ENCODE results near the gene TRIM29. TPM values are rescaled to one million over a fixed set of nuclear protein-coding genes. Genes with fewer than 3 reads are reported as not detected.

The TRIM29 gene
- total RNA-seq, 1 experiment from 2014 or later = not detected

DNA sequence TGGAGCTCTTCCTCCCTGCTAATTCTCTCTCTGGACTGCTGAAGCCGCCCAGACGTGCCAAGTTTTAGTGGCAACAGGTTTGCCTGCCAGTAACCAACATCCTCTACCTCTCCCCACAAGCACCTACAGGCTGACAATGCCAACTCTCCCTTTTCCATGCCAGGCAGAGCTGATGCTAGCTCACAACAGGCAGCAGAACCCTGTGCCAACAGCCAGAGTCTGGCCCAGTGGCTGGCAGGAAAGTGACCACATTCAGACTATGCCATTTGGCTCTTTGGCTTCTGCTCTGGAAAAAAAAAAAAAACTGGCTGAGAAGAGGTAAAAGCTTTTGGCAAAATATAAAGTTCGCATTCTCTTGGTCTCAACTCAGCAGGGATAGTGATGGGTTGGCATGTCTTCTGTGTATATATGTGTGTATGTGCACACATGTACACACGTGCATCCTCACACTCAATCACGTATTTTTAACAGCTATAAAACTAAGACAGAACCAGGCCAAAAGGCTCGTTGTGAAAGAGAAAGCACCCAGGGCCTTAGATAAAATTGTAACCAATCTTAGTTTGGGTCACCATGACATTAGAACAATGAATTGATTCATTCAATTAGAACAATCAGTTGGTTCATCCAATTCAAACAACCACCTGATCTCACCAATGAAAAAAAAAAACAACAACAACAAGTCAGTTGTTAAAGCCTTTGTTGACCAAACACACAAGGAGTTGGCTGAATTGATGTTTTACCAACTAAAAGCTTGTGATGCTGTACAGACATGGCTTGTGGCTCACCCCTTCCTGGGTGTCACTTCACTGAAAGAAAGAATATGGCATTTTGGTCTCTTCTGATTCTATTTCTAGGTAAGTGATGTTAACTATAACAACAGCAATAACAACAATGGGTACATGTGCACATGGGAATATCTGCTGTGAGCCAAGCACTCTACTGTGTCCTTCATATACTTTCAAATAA lies 48.6 kb downstream of the TRIM29 start:
- in situ Hi-C loops (cut with HindIII; ENCODE audit: low pct_unique_long_range_greater_than_20kb, low sequenced_read_pairs) = no loop called here
- peak; percentile 90 for DNase-seq (ENCODE audit: low read depth, low spot score)

DNA sequence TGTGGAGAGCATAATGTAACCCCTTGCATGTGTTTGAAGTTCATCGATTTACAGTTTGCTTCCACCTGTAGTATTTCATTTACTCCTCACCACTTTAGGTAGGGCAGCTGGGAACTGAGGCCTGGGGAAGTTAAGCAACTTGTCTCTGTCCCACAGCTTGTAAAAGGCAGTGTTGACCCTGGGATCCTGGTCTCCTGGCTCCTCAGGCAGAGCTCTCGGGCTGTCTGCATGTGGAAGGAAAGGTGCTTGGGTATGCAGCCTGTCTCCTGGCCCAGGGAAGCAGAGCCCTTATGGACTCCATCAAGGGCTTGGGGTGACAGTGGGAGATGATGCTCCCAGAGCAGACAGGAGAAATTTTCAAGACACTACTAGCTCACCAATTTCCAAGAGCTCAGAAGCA lies 49.9 kb downstream of the TRIM29 start:
- in situ Hi-C loops (cut with HindIII; ENCODE audit: low pct_unique_long_range_greater_than_20kb, low sequenced_read_pairs) = no loop called here
- DNase-seq (ENCODE audit: low read depth, low spot score) = no peak

DNA sequence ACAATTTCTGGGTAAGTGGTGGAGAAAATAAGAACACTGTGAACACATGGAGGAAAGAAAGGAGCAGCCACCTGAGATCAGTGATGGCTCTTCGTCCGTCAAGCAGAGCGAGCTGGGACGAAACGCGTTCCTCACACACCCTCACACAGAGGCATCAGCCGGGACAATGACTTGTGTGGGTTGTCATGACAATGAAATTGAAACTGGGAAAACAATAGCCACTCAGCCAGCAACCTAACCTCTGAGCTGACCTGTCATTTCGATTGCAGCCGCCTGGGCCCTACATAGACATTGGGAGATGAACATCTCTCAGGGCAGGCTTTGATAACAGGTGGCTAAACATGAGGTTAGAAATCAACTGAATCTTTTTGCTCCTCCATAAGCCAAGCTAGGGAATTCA lies 51.3 kb downstream of the TRIM29 start:
- in situ Hi-C loops (cut with HindIII; ENCODE audit: low pct_unique_long_range_greater_than_20kb, low sequenced_read_pairs) = no loop called here
- no peak for DNase-seq (ENCODE audit: low read depth, low spot score)

DNA sequence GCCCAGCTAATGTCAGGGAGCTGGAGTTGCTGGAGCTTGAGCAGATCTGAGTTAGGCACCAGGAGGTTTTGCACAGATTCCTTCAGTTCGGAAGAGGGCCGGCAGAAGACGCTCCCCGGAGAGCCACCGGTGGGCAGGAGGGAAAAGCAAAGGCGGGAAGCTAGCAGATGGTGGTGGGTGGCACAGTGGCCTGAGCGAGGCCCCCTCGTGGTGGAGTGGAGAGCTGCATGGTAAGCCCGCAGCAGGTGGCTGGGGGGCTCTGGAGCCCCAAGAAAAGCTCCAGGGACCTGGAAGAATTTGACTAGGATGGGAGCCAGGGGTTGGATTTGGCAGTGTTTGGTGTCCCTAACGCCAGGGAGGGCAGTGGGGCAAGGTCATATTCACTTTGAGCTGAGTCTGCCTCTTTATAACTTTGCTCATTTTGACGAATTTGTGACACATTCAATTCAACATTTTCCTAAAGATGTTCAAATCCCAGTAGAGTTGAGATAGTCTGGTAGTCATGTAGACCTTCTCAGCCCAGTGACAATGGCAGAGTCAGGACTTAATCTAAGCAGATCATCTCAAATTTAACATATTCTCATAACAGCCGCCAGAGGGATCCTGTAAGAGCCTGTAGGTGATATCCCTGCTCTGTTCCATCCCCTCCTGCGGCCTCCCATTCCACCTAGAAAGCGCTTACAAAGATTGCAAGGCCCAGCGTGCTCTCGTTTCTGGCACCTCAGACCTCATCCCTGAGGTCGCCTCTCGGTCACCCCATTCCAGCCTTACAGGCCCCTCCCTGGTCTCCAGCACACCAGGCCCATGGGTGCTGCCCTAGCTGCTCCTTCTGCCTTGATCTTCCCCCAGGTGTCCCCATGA lies 57.9 kb downstream of the TRIM29 start:
- in situ Hi-C loops (cut with HindIII; ENCODE audit: low pct_unique_long_range_greater_than_20kb, low sequenced_read_pairs) = no loop called here
- peak; percentile 40 for DNase-seq (ENCODE audit: low read depth, low spot score)

DNA sequence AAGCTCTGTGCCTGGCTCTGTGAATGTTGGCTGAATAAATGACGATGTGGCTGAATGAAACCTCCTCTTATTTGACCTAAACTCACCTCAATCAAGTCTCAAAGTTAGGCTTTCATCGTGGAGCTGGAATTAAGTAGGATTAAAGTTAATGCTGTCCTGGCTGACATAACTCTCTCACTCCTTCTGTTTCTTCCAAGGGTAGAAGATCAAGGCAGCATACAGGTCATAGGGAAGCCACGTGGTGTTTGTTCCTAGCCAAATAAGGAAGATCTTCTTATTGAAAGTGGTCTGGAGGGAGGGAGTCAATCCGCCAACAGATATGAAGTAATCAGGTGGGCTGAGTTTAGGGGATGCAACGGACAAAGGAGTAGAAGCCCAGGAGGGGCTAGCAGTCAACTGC lies 59.5 kb downstream of the TRIM29 start:
- no peak for DNase-seq (ENCODE audit: low read depth, low spot score)
- in situ Hi-C loops (cut with HindIII; ENCODE audit: low pct_unique_long_range_greater_than_20kb, low sequenced_read_pairs) = no loop called here

DNA sequence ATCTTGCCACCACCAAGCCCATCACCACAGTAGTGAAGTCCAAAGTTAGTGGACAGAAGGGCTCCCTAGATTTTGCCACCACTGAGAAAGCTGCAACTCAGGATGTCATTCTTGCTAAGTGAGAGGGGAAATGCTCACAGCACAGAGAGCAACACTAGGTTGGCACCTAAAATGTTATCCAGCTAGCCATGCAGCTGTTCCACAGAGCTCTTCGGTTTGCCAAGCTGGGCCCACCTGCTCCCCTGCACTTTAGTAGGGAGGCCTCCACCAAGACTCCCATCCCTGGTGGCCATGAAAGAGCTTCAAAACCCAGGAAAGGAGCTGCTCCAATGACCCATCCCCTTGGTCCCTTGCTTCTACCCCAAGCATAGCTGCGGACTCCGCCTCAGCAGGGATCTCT lies 63.8 kb downstream of the TRIM29 start:
- no peak for DNase-seq (ENCODE audit: low read depth, low spot score)
- in situ Hi-C loops (cut with HindIII; ENCODE audit: low pct_unique_long_range_greater_than_20kb, low sequenced_read_pairs) = no loop called here

DNA sequence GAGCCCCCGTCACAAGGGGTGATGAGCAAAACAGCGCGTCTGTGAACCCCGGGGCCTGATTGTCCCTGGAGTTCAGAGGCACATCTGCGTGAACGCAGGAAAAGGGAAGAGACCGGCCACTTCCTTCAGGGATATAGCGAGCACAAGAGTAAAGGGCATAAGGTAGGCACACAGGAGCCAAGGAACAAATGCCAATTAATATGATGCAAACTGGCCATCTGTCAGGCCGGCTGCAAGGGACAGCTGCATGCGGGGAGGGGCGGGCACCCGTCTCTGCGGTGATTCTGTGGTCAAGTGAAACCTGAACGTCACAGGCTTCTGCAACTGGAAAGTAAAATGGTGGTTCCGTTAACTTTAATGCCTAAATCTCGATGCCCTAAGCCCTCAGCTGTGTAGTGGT lies 64.7 kb downstream of the TRIM29 start:
- in situ Hi-C loops (cut with HindIII; ENCODE audit: low pct_unique_long_range_greater_than_20kb, low sequenced_read_pairs) = no loop called here
- no peak for DNase-seq (ENCODE audit: low read depth, low spot score)

DNA sequence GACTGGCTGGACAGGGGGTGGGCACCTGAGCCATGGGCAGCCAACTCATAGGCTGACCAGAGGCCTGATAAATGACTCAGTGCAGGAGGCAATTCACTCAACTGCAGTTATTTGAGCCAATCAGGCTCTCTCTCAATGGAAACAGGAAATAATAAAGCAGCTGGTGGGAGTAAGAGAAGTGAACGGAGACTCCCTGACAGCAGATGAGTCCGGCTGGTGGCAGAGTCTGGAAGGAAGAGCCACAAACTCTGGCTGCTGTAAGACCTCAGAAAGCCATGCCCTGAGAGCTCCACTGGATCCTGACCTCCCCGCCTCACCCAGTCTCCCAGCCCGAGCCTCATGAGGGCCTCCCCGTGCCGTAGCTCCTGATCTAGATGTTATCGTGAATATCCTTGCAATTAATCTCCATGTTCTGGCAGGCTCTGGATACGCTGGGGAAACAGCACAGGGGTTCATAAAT lies 69.8 kb downstream of the TRIM29 start:
- DNase-seq (ENCODE audit: low read depth, low spot score) = no peak
- in situ Hi-C loops (cut with HindIII; ENCODE audit: low pct_unique_long_range_greater_than_20kb, low sequenced_read_pairs) = no loop called here

DNA sequence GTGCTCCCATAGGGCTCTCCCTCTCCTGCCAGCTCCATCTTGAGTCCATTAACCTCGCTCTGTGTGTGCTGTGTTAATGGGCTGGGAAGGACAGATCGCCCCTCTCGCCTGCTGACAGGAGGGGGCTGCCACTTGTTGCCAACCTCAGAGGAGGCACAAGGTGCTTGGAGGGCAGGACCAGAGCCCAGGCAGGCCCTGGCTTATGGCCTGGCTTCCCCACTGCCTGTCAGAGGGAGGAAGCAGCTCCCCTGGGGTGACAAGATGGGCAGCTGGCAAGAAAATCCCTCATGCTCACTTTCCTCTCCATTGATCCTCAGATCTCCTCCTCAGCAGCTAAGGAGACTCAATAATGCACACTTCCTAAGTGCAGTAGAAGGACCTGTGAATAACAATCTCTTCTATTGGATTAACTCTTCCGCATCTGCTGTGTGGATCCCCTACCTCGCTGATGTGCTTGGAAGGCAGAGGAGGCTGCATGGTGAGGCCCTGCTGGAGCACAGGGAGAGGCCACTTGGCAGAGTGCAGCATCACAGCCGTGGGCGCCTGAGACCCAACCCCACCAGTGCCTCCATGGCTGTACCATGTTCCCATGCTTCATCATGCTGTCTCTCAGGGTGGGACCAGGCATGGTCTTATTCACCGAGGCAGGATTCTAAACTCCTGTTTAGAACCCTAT lies 70.3 kb downstream of the TRIM29 start:
- DNase-seq (ENCODE audit: low read depth, low spot score) = no peak
- in situ Hi-C loops (cut with HindIII; ENCODE audit: low pct_unique_long_range_greater_than_20kb, low sequenced_read_pairs) = no loop called here

DNA sequence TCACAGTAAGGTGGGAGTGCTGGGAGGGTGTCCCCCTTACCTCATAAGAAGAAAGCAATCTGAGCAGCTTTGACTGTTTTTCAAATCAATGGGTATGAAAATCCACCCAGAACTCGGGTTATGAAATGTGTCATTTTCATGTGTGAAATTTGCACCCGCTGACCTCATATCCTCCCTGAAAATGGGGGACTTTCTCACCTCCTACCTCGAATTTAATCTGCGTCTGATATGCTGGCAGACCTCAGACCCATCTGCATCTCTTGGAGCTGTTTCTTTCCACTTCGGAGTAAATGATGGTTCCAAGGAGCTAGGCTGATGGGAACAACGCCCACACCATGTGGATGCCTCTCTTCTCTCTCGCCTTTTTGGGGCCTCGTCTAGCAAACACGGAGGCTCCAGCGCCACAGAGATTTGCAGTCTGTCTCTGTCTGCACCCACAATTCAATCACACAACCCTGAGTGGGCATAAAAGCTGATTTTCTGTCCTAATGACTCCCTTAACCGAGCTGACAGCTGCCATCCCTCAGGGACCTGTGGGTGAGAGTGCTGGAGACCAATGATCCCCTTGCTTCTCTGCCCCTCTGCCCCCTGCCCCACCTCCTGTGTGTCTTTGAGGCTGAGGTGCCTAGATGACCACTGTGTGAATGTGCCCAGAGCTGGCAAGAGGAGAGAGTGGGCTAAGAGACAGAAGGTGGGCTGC lies 71.0 kb downstream of the TRIM29 start:
- no peak for DNase-seq (ENCODE audit: low read depth, low spot score)
- in situ Hi-C loops (cut with HindIII; ENCODE audit: low pct_unique_long_range_greater_than_20kb, low sequenced_read_pairs) = no loop called here

DNA sequence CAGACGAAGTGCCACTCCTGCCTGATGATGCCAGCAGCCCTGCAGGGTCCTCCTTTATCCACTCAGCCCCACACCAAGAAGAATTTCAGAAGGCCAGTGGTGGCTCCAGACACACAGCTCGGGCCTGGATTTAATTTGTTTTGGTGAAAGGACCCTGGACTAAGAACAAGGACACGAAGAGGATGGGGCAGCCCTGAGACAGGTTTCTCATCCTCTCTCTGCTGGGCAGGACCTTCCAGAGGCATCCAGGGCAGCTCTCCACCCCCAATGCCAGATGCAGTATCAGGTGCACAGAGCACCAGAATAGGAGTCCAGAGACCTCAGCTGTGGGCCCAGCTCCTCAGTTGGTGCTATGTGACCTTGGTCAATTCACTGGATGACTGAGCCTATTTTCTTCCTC lies 72.0 kb downstream of the TRIM29 start:
- DNase-seq (ENCODE audit: low read depth, low spot score) = no peak
- in situ Hi-C loops (cut with HindIII; ENCODE audit: low pct_unique_long_range_greater_than_20kb, low sequenced_read_pairs) = no loop called here

DNA sequence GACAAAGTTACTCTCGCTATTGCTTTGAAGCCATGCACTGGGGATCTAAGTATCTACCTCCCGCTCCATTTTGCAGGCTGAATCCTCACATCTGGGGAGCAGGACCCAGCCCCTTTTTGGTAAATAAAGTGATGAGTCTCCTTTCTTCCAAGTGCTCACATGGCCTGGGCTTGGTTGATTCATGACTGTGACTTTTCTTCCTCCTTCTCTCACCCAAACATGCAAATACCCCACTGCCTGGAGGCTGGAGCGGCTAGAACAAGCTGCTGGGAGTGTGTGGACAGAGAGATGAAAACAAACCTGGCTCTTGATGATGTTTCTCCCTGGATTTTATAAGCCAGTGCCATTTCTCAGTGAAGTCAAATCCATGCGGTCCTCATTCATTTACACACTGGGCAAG lies 72.7 kb downstream of the TRIM29 start:
- in situ Hi-C loops (cut with HindIII; ENCODE audit: low pct_unique_long_range_greater_than_20kb, low sequenced_read_pairs) = no loop called here

DNA sequence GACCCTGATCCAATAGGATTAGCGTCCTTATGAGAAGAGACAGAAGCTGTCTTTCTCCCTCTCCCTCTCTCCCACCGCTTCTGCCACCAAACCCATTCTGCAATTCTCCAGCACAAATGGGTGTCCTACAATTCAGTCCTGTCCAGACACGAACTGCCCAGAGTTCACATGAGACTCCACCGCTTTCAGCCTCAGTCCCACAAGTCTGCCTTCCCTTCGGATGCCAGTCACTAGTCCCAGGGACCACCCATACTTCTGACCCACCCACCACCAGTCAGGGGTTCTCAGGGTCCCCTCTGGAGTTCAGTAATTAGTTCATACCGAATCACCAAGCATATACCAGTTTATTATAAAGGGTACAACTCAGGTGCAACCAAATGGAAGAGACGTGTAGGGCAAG lies 73.6 kb downstream of the TRIM29 start:
- in situ Hi-C loops (cut with HindIII; ENCODE audit: low pct_unique_long_range_greater_than_20kb, low sequenced_read_pairs) = no loop called here

More for the DNA sequence above, 72.7 kb downstream of the TRIM29 start:
- no peak for DNase-seq (ENCODE audit: low read depth, low spot score)

DNA sequence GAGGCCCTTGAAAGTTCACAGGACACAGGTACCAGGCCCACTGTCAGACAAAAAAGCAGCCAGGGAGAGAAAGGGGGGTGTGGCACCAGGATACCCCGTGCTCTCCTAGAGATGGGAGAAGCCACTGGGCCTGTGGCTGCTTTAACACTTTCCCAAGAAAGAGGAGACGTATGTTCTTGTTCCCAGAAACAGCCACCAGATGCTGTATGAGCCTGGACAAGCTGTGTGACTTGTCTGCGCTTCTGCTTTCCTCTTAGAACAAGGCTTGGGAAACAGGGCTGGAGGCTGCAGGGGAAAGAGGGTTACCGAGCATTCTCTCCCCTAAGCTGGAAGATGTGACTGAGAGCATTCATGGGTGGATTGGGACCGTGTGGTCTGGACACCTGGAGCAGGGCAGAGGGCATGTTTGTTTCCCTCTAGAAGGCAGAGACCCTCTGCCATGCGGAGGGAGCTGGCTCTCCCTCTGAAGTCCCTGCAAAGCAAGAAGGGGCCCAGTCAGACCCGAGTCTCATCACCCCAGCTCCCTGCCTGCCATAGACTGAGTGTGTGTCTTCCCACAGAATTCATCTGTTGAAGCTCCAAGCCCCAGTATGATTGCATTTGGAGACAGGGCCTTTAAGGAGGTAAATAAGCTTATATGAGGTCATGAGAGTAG lies 74.1 kb downstream of the TRIM29 start:
- in situ Hi-C loops (cut with HindIII; ENCODE audit: low pct_unique_long_range_greater_than_20kb, low sequenced_read_pairs) = no loop called here
- no peak for DNase-seq (ENCODE audit: low read depth, low spot score)

More for the DNA sequence above, 73.6 kb downstream of the TRIM29 start:
- DNase-seq (ENCODE audit: low read depth, low spot score) = no peak

DNA sequence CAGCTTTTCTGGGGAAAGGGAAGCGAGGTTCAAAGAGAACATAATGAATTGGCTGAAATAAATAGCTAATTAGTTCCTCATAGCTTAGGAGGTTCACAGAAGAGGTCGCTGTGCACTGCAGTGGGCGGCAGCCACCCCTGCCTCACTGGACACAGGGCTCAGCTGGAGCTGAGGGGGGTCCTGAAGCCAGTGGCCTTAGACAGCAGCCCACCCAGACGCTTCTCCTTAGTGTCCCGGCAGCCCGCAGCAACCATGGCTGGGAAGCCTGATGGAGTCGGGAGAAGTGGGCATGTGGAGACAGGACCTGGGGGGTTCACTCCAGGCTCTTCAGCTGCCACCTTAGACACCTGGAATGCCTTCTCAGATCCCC lies 75.4 kb downstream of the TRIM29 start:
- DNase-seq (ENCODE audit: low read depth, low spot score) = no peak
- in situ Hi-C loops (cut with HindIII; ENCODE audit: low pct_unique_long_range_greater_than_20kb, low sequenced_read_pairs) = no loop called here

DNA sequence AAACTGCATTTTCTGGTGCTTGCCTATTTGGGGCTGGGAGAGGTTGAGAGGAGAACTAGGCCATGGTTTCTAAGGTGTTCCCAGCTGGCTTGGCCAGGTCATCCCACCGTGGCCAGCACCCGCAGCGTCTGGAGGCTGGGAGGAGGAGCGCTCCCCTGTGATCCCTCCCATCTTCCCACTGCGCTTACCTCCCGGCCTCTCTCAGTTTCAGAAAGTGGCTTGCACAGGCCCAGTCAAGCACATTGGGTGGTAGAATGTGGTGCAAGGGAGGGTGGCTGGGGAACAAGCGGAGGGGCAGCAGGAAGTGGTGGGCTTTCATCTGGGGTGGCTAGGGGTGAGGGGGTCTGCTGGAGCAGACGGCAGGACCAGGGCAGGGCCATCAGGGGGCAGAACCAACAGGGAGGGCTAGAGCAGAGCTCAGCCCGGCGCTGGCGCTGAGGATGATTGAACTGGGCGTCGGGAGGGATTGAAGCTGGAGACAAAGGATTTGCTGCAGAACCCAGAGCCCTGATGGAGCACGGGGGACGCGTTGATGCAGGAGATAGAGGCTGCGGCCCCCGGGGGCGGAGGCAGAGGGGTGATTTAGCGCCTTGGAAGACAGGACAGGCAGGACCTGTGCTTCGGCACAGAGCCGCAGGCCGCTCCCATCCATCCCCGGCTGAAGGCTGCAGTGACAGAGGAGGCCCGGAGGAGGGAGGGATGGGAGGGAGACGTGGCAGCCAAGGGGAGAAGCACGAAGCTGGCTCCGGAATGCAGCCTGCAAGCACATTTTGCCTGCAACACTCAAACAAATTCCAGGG lies 76.0 kb downstream of the TRIM29 start:
- DNase-seq (ENCODE audit: low read depth, low spot score) = no peak
- in situ Hi-C loops (cut with HindIII; ENCODE audit: low pct_unique_long_range_greater_than_20kb, low sequenced_read_pairs) = no loop called here

Data from SK-MEL-5 (cell line).